SK-N-SH (cell line): ENCODE data around the gene MPZL1. TPM values are rescaled to one million over a fixed set of nuclear protein-coding genes. Genes with fewer than 3 reads are reported as not detected.

ENCODE experiments used
- CTCF ChIA-PET: fragments of 300-600, 350-600 bp; formaldehyde crosslinking; extraction: SDS; loops from one replicate; lab custom pipeline; 2021; lab: Yijun Ruan, JAX
- POLR2A ChIA-PET: fragments of 350-600 bp; sonication (Branson Sonifier 250); formaldehyde crosslinking; extraction: SDS; loops from one replicate; lab custom pipeline; 2020; ENCODE audit warnings: antibody characterized with exemption, inconsistent platforms; lab: Yijun Ruan, JAX
- DNase-seq: peaks from one replicate; pipeline ENCODE4 v3.0.0; 2012
- H2AFZ ChIP-seq: fragments of 200-600 bp; sonication (generic); 2 replicates; pipeline ENCODE4 v1.8.1; 2016; ENCODE audit warnings: antibody characterized with exemption, mild to moderate bottlenecking, low read depth
- H3F3A ChIP-seq: fragments of 200-600 bp; sonication (generic); replicated peaks from 2 replicates; pipeline ENCODE3; 2016; ENCODE audit warnings: antibody characterized with exemption, mild to moderate bottlenecking; ENCODE audit not compliant: insufficient read depth
- H3K27ac ChIP-seq, 2 experiments: fragments of 200-500 bp in 1 of 2; fragments of 200-600 bp in 1 of 2; sonication (Bioruptor generic) in 1 of 2; sonication (generic), shearing (Covaris generic) in 1 of 2; 2 replicates each; pipeline versions ENCODE4 v1.5.1 to v1.6.1; 2014 to 2016; ENCODE audit warnings: low read depth in 2 of 2, inconsistent platforms in 1 of 2, low read length in 1 of 2, mild to moderate bottlenecking in 1 of 2, mixed read lengths in 1 of 2
- H3K27me3 ChIP-seq: fragments of 200-600 bp; sonication (generic), shearing (Covaris generic); 2 replicates; pipeline ENCODE4 v1.6.1; 2016; ENCODE audit warnings: mixed run types; ENCODE audit not compliant: insufficient read depth
- H3K36me3 ChIP-seq, 2 experiments: fragments of 200-500 bp in 1 of 2; fragments of 200-600 bp in 1 of 2; sonication (Bioruptor generic) in 1 of 2; sonication (generic) in 1 of 2; replicated peaks in 1 of 2; 2 replicates each; pipeline versions ENCODE3 to v1.5.1; 2014 to 2016; ENCODE audit warnings: low read length in 1 of 2, mild to moderate bottlenecking in 1 of 2; ENCODE audit not compliant: insufficient read depth in 2 of 2, control insufficient read depth in 1 of 2
- H3K4me1 ChIP-seq, 2 experiments: fragments of 200-500 bp in 1 of 2; fragments of 200-600 bp in 1 of 2; sonication (Bioruptor generic) in 1 of 2; sonication (generic), shearing (Covaris generic) in 1 of 2; 2 replicates each; pipeline versions ENCODE4 v1.5.1 to v1.6.1; 2014 to 2016; ENCODE audit warnings: low read depth in 1 of 2, low read length in 1 of 2, mixed run types in 1 of 2; ENCODE audit not compliant: insufficient read depth in 2 of 2, control insufficient read depth in 1 of 2
- H3K4me2 ChIP-seq: fragments of 200-600 bp; sonication (generic), shearing (Covaris generic); 2 replicates; pipeline ENCODE4 v1.6.1; 2017; ENCODE audit warnings: mixed run types
- H3K4me3 ChIP-seq, 2 experiments: fragments of 200-500 bp in 1 of 2; fragments of 200-600 bp in 1 of 2; sonication (Bioruptor generic) in 1 of 2; sonication (generic), shearing (Covaris generic) in 1 of 2; 2 replicates each; pipeline versions ENCODE4 v1.5.1 to v1.8.1; 2014 to 2016; ENCODE audit warnings: low read depth in 2 of 2, inconsistent platforms in 1 of 2, low read length in 1 of 2, mild to moderate bottlenecking in 1 of 2, mixed read lengths in 1 of 2, moderate library complexity in 1 of 2
- H3K79me2 ChIP-seq: fragments of 200-600 bp; sonication (generic); 2 replicates; pipeline ENCODE4 v1.8.1; 2017; ENCODE audit warnings: mild to moderate bottlenecking; ENCODE audit not compliant: insufficient read depth
- H3K9ac ChIP-seq: fragments of 200-600 bp; sonication (generic); 2 replicates; pipeline ENCODE4 v1.6.1; 2017; ENCODE audit warnings: mixed run types
- H3K9me2 ChIP-seq: fragments of 200-600 bp; sonication (generic); 2 replicates; pipeline ENCODE4 v1.6.1; 2017; ENCODE audit warnings: mixed run types
- H3K9me3 ChIP-seq: fragments of 200-600 bp; sonication (generic); 2 replicates; pipeline ENCODE4 v1.6.1; 2017; ENCODE audit warnings: mixed run types, mild to moderate bottlenecking, moderate library complexity
- H4K20me1 ChIP-seq: fragments of 200-600 bp; sonication (generic); 2 replicates; pipeline ENCODE4 v1.6.1; 2017; ENCODE audit warnings: mild to moderate bottlenecking, mixed run types; ENCODE audit not compliant: insufficient read depth
- CHD2 ChIP-seq: fragments of 150-350 bp; IDR thresholded peaks from 2 replicates; pipeline ENCODE4 v1.6.1; 2018; ENCODE audit warnings: low read length; ENCODE audit not compliant: partially characterized antibody
- CTCF ChIP-seq: fragments of 200-600 bp; sonication (generic); IDR thresholded peaks from 2 replicates; pipeline ENCODE4 v1.6.1; 2017; ENCODE audit warnings: antibody characterized with exemption, mild to moderate bottlenecking, moderate library complexity
- ELF1 ChIP-seq: IDR thresholded peaks from 2 replicates; pipeline ENCODE4 v1.4.0; 2012
- FOXJ3 ChIP-seq: sonication (generic); formaldehyde crosslinking; IDR thresholded peaks from 2 replicates; pipeline ENCODE4 v1.5.1; 2020; ENCODE audit warnings: mild to moderate bottlenecking, missing genetic modification reagents
- FOXM1 ChIP-seq: IDR thresholded peaks from 2 replicates; pipeline ENCODE4 v1.4.0; 2012; ENCODE audit warnings: low read depth, mild to moderate bottlenecking
- GABPA ChIP-seq: IDR thresholded peaks from 2 replicates; pipeline ENCODE4 v1.4.0; 2012; ENCODE audit warnings: low read depth, mild to moderate bottlenecking
- MEF2A ChIP-seq: IDR thresholded peaks from 2 replicates; pipeline ENCODE4 v1.4.0; 2012; ENCODE audit warnings: low read depth, borderline replicate concordance
- MXI1 ChIP-seq: IDR thresholded peaks from 2 replicates; pipeline ENCODE4 v1.6.1; 2012; ENCODE audit warnings: mild to moderate bottlenecking, low read depth, low read length, improper control_type of control experiment
- NFIC ChIP-seq: IDR thresholded peaks from 2 replicates; pipeline ENCODE4 v1.4.0; 2012; ENCODE audit warnings: borderline replicate concordance
- NRF1 ChIP-seq: IDR thresholded peaks from 2 replicates; pipeline ENCODE4 v1.6.1; 2012; ENCODE audit warnings: low read depth, mild to moderate bottlenecking, low read length
- PBX3 ChIP-seq: IDR thresholded peaks from 2 replicates; pipeline ENCODE4; 2012
- POLR2AphosphoS5 ChIP-seq: IDR thresholded peaks from 2 replicates; pipeline ENCODE4 v1.6.1; 2012; ENCODE audit warnings: low read depth, low read length
- RAD21 ChIP-seq: IDR thresholded peaks from 2 replicates; pipeline ENCODE4 v1.6.1; 2012; ENCODE audit warnings: mild to moderate bottlenecking, low read length
- RCOR1 ChIP-seq: fragments of 150-350 bp; IDR thresholded peaks from 2 replicates; pipeline ENCODE4 v1.6.1; 2017; ENCODE audit warnings: antibody characterized with exemption, low read length
- RFX5 ChIP-seq: IDR thresholded peaks from 2 replicates; pipeline ENCODE4 v1.6.1; 2012; ENCODE audit warnings: mild to moderate bottlenecking, improper control_type of control experiment, low read length
- RXRA ChIP-seq: IDR thresholded peaks from 2 replicates; pipeline ENCODE4 v1.4.0; 2012; ENCODE audit warnings: low read depth, mild to moderate bottlenecking, borderline replicate concordance
- TAF1 ChIP-seq: IDR thresholded peaks from 2 replicates; pipeline ENCODE4 v1.6.1; 2012; ENCODE audit warnings: low read depth, mild to moderate bottlenecking, low read length, moderate library complexity, borderline replicate concordance
- TEAD4 ChIP-seq: IDR thresholded peaks from 2 replicates; pipeline ENCODE4 v1.4.0; 2012; ENCODE audit warnings: mild to moderate bottlenecking, borderline replicate concordance; ENCODE audit not compliant: insufficient read depth
- USF1 ChIP-seq: IDR thresholded peaks from 2 replicates; pipeline ENCODE4 v1.4.0; 2012; ENCODE audit warnings: low read depth, borderline replicate concordance
- USF2 ChIP-seq: fragments of 150-350 bp; IDR thresholded peaks from 2 replicates; pipeline ENCODE4 v1.6.1; 2017; ENCODE audit warnings: antibody characterized with exemption, low read length, low read depth, borderline replicate concordance
- YY1 ChIP-seq: IDR thresholded peaks from 2 replicates; pipeline ENCODE4 v1.4.0; 2012; ENCODE audit warnings: low read depth, mild to moderate bottlenecking
- WGBS: methylation state at CpG from one replicate; pipeline ENCODE4 v1.1.6; 2017; ENCODE audit warnings: low lambda C conversion rate; 5-methylcytosine and 5-hydroxymethylcytosine counted together
- polyA plus RNA-seq, 3 experiments: library from polyadenylated mRNA; depleted of rRNA; stranded (reverse); fragments of >200 nt; gene quantifications; 2 replicates each; pipeline ENCODE4 v1.2.3, GENCODE V29; 2012
- TF ChIP-seq, protein P1 (sequence below): fragments of 150-350 bp; IDR thresholded peaks from 2 replicates; pipeline ENCODE4 v1.6.1; 2016; ENCODE audit warnings: mild to moderate bottlenecking, low read depth, low read length

The MPZL1 gene
- polyA plus RNA-seq, 1 of the 3 experiments (the other 2 are of a cell fraction): 27.3 TPM

DNA sequence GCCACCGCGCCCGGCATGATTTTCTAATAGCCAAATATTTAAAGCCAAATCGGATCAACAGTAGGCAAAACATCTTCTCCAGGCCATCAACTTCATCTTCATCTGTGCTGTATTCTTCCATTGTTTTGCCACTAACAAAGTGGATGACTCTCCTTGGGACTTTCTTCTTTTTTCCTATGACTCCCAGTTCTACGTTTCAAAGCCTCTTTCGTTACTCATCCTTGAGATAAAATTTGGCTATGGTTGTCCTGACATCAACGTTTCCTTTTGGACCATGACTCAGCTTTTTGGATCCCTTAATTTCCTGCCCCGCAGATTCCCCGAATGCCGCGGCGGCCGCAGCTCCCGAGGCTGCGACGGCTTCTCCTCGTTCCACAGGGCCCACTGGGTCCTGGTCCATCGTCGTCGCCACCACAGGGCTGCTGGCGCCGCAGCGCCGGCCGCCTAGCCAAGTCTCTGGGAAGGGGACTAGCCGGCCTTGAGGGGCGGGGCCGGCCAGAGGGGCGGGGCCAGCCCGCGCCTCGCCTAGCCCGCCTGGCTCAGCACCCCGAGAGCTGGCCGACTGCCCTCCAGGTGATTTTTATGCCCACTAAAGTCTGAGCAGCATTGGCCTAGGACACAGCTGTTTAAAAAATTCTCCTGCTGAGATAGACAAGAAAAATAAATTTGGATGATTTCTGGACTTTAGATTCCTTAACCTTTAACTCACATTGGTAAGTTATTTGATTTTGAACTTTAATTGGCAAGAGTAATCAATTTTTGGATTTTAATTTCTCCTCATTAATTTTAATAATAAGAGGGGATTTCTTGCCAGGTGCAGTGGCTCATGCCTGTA lies 98.3 kb downstream of the MPZL1 start:
- H3K9me3 ChIP-seq: peaks cover 7% of the 10 kb centered on the region; the same call in 1 of the 2 replicates
- DNase-seq: peak; percentile 92
- peak overlapping the region; percentile 44 to 99; a peak in 3 of 4 replicates for H3K27ac ChIP-seq
- H3F3A ChIP-seq: peaks cover 32% of the 10 kb centered on the region
- H3K79me2 ChIP-seq: peaks cover 6% of the 10 kb centered on the region; the same call in 1 of the 2 replicates
- peaks cover 0 to 16% of the 10 kb centered on the region in 2 experiments; a peak in 1 of 4 replicates for H3K4me1 ChIP-seq
- no peaks in the 10 kb centered on the region for H3K27me3 ChIP-seq
- H3K9me2 ChIP-seq: no peaks in the 10 kb centered on the region
- peak overlapping the region; percentile 35 to 54; a peak in 3 of 4 replicates for H3K4me3 ChIP-seq
- CTCF ChIA-PET: interaction anchor here (1.0 to 1.6 kb wide), 2 partner anchors 10 to 262 kb away, joined by 4 read pairs; no protein-coding TSS in a partner anchor
- H3K4me2 ChIP-seq: peak overlapping the region; percentile 65
- POLR2A ChIA-PET: no interaction called here
- H3K9ac ChIP-seq: peak overlapping the region; percentile 63
- no peaks in the 10 kb centered on the region for H4K20me1 ChIP-seq
- 17% methylated on average over 21 of the region's 35 CpGs for WGBS
- H2AFZ ChIP-seq: peak overlapping the region; percentile 67
- peaks cover 0 to 5% of the 10 kb centered on the region in 2 experiments for H3K36me3 ChIP-seq
- TF ChIP-seq CHD2 (no peak), USF1 (0 out of 2 replicates have a peak, but pooled peaks have one; percentile 19), POLR2AphosphoS5 (no peak; the same call in 1 of the 2 replicates), MEF2A (peak; percentile 97), FOXM1 (0 out of 2 replicates have a peak, but pooled peaks have one; percentile 61), RFX5 (no peak), USF2 (no peak), TEAD4 (peak; percentile 96), NFIC (peak; percentile 88), MXI1 (no peak), NRF1 (no peak), GABPA (no peak), TAF1 (peak; percentile 28; the same call in 1 of the 2 replicates), RCOR1 (no peak), FOXJ3 (CRISPR knock-in tag) (no peak), RAD21 (0 out of 2 replicates have a peak, but pooled peaks have one; percentile 2), ELF1 (no peak), PBX3 (peak; percentile 55), RXRA (peak; percentile 57; the same call in 1 of the 2 replicates), CTCF (no peak), YY1 (no peak)
- TF ChIP-seq, protein P1, sequence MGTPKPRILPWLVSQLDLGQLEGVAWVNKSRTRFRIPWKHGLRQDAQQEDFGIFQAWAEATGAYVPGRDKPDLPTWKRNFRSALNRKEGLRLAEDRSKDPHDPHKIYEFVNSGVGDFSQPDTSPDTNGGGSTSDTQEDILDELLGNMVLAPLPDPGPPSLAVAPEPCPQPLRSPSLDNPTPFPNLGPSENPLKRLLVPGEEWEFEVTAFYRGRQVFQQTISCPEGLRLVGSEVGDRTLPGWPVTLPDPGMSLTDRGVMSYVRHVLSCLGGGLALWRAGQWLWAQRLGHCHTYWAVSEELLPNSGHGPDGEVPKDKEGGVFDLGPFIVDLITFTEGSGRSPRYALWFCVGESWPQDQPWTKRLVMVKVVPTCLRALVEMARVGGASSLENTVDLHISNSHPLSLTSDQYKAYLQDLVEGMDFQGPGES: no peak
